ENCODE measurements around the gene PJVK. TPM values are rescaled to one million over a fixed set of nuclear protein-coding genes. Genes with fewer than 3 reads are reported as not detected.
A peak's percentile ranks its signal among the peaks of the same experiment; 100 is the strongest.

Gene PJVK
- polyA plus RNA-seq, 1 experiment, result 3.4 TPM

- CTCF ChIA-PET, result interaction anchor here (0.7 kb wide), 1 partner anchor 57 kb away, joined by 3 read pairs; no protein-coding TSS in a partner anchor
- H3K27me3 ChIP-seq (ENCODE audit: control insufficient read depth, insufficient read depth, low read length), result no peaks in the 10 kb centered on the region
- no peak overlapping the region for H3K27ac ChIP-seq (ENCODE audit: low read depth, low read length)
- H3K4me3 ChIP-seq (ENCODE audit: low read depth, low read length), result peak overlapping the region; percentile 75
- no peak for TF ChIP-seq CTCF (IDR thresholded peaks at IDR 0.05; ENCODE audit: low read depth, low read length)
- no peak for DNase-seq (ENCODE audit: low read depth, low spot score)
- POLR2A ChIA-PET, result no interaction called here
- H3K9me3 ChIP-seq (ENCODE audit: control insufficient read depth, insufficient read depth, low read length), result no peaks in the 10 kb centered on the region
Measured at GRCh38 chr2:178476477-178476876, 25.3 kb downstream of the PJVK start.

- ChIA-PET CTCF (no interaction called here), POLR2A (no interaction called here)
- Histone ChIP-seq H3K27me3 (ENCODE audit: control insufficient read depth, insufficient read depth, low read length) (no peaks in the 10 kb centered on the region), H3K4me3 (ENCODE audit: low read depth, low read length) (peak overlapping the region; percentile 75), H3K9me3 (ENCODE audit: control insufficient read depth, insufficient read depth, low read length) (no peaks in the 10 kb centered on the region), H3K27ac (ENCODE audit: low read depth, low read length) (peak overlapping the region; percentile 95)
- TF ChIP-seq CTCF (IDR thresholded peaks at IDR 0.05; ENCODE audit: low read depth, low read length), result no peak
- no peak for DNase-seq (ENCODE audit: low read depth, low spot score)
Measured at GRCh38 chr2:178477443-178478129, 26.4 kb downstream of the PJVK start.

GRCh38 chr2:178478130-178478438, 26.9 kb downstream of the PJVK start:
- H3K27ac ChIP-seq (ENCODE audit: low read depth, low read length), result peak overlapping the region; percentile 95
- CTCF ChIA-PET, result no interaction called here
- no peaks in the 10 kb centered on the region for H3K9me3 ChIP-seq (ENCODE audit: control insufficient read depth, insufficient read depth, low read length)
- POLR2A ChIA-PET, result no interaction called here
- peak overlapping the region; percentile 75 for H3K4me3 ChIP-seq (ENCODE audit: low read depth, low read length)
- TF ChIP-seq CTCF (IDR thresholded peaks at IDR 0.05; ENCODE audit: low read depth, low read length), result no peak
- no peak for DNase-seq (ENCODE audit: low read depth, low spot score)
- H3K27me3 ChIP-seq (ENCODE audit: control insufficient read depth, insufficient read depth, low read length), result no peaks in the 10 kb centered on the region

DNA sequence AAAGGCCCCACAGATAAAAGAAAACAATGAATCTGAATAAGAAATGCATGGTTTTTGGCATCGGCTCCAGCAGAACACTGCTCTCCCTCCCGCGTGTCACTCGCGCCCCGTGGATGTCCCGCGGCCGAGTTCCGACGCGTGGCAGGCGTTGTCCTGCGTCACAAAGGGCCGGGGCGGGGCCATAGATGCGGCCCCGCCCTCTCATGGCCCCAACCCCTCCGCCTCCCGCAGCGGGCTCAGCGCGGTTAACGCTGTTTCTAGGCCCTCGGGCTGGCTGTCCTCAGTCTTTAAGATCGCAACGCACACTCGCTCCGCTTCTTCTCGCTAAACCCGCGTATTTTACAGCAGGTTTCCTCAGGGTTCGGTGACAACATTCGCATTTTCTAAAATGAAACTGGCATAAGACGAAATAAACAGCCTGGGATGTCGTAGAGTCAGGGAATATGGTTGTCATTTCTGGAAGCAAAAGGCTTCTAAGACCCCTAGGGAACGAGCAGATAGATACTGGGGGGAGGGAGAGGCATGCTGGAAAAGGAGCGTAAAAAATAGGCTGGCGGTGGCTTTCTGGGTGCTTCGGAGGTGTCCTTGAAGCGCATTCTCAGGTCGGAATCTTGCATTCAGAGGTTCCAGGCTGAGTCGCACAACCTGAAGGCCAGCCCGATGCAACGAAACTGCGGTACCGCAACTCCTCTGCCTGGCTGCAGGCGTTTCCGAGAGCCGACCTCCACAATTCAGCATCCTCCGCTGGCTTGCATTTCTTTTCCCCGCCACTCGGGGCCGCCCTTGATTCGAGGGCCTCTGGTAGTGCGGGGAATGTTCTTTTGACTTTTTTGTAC, 27.5 kb downstream of the PJVK start, which contains the start of gene FKBP7:
TSS of gene FKBP7 (minus strand) at position 162 of the 836 bp plus-strand sequence. CDS start at position 61, 101 bp downstream.
- Histone ChIP-seq H3K27ac (ENCODE audit: low read depth, low read length) (peak within 1 kb of the TSS; percentile 95), H3K27me3 (ENCODE audit: control insufficient read depth, insufficient read depth, low read length) (no peaks in the 10 kb centered on the region), H3K9me3 (ENCODE audit: control insufficient read depth, insufficient read depth, low read length) (no peaks in the 10 kb centered on the region), H3K4me3 (ENCODE audit: low read depth, low read length) (peak within 1 kb of the TSS; percentile 75)
- POLR2A ChIA-PET, result no interaction called here
- CTCF ChIA-PET, result interaction anchor here (1.0 to 1.2 kb wide), 3 partner anchors 26 to 366 kb away, joined by 3 to 7 read pairs (median 3); partner anchors contain the start of gene RBM45
- peak; percentile 46 for DNase-seq (ENCODE audit: low read depth, low spot score)
- TF ChIP-seq CTCF (IDR thresholded peaks at IDR 0.05; ENCODE audit: low read depth, low read length), result peak; percentile 63

DNA sequence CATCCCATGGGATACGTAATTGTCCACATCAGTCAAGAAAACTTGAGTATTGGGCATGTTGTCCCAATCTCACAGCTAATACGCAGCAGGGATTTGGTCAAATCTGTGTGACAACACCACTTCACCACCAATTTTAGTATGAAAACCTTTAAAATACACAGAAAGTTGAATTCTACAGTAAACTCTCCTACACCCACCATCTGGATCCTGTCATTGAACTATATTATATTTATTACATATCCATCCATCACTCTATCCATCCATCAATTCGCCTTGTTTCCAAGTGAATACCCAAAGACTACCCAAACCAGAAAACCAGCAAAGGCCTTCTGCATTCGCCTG, 28.1 kb downstream of the PJVK start:
- no peaks in the 10 kb centered on the region for H3K9me3 ChIP-seq (ENCODE audit: control insufficient read depth, insufficient read depth, low read length)
- CTCF ChIA-PET, result interaction anchor here (1.0 to 1.2 kb wide), 4 partner anchors 26 to 367 kb away, joined by 3 to 7 read pairs (median 3); partner anchors contain the start of gene RBM45
- TF ChIP-seq CTCF (IDR thresholded peaks at IDR 0.05; ENCODE audit: low read depth, low read length), result no peak

More for the DNA sequence above, 28.1 kb downstream of the PJVK start:
- peak overlapping the region; percentile 75 for H3K4me3 ChIP-seq (ENCODE audit: low read depth, low read length)
- no peaks in the 10 kb centered on the region for H3K27me3 ChIP-seq (ENCODE audit: control insufficient read depth, insufficient read depth, low read length)
- no peak for DNase-seq (ENCODE audit: low read depth, low spot score)
- H3K27ac ChIP-seq (ENCODE audit: low read depth, low read length), result peak overlapping the region; percentile 95
- POLR2A ChIA-PET, result no interaction called here

Measured in AG04450 (cell line).